ENCODE measurements around the gene VGLL3.

DNA sequence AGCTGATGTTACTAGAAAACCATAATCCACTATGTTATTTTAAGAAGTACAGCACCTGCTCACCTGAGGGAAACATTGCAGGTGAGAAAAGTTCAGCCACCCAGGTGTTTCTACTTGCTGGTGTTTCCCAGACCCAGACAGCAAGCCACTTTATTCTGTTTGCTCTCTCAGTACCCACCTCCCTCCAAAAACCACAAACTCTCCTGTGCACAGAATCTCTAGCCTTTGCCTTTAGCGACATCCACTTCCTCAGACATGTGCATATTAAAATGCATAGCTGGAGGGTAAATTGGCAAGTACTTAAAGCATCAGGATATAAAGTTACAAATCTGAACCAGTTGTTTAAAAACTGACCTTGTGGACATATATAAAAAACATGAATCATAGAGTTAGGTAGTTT, 36.7 kb downstream of the VGLL3 start:
- TF ChIP-seq, protein P1, sequence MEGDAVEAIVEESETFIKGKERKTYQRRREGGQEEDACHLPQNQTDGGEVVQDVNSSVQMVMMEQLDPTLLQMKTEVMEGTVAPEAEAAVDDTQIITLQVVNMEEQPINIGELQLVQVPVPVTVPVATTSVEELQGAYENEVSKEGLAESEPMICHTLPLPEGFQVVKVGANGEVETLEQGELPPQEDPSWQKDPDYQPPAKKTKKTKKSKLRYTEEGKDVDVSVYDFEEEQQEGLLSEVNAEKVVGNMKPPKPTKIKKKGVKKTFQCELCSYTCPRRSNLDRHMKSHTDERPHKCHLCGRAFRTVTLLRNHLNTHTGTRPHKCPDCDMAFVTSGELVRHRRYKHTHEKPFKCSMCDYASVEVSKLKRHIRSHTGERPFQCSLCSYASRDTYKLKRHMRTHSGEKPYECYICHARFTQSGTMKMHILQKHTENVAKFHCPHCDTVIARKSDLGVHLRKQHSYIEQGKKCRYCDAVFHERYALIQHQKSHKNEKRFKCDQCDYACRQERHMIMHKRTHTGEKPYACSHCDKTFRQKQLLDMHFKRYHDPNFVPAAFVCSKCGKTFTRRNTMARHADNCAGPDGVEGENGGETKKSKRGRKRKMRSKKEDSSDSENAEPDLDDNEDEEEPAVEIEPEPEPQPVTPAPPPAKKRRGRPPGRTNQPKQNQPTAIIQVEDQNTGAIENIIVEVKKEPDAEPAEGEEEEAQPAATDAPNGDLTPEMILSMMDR (IDR thresholded peaks at IDR 0.05), result no peak
- TF ChIP-seq POLR2A (IDR thresholded peaks at IDR 0.05), result no peak
- no peak for TF ChIP-seq POLR2AphosphoS5 (IDR thresholded peaks at IDR 0.05)
